ENCODE results near the gene PRXL2A. TPM values are rescaled to one million over a fixed set of nuclear protein-coding genes. Genes with fewer than 3 reads are reported as not detected.
A peak's percentile ranks its signal among the peaks of the same experiment; 100 is the strongest.
"Not testable (repeated sequence)": the region's sequence is repeated elsewhere in the genome, so short reads cannot be mapped to it uniquely, and the experiment has no call there.

Gene PRXL2A
- total RNA-seq = 100 to 1,000 TPM in 1 of 2 donors, 10 to 100 TPM in 1; 97.6 to 108 TPM
- long read RNA-seq, full-length matches to known transcripts = 133 of 156 reads
- long read RNA-seq, partial matches to known transcripts = 11 of 156 reads
- long read RNA-seq, other reads (novel, unspliced or antisense) = 12 of 156 reads

GRCh38 chr10:80408242-80409101 lies at the start of gene PRXL2A:
PRXL2A (plus strand) TSS chr10:80408551; CDS start chr10:80420468, 11,917 bp downstream.
- ATAC-seq (peak; percentile 82), DNase-seq (peak; percentile 88 to 93)
- intact Hi-C loops (cut with DNase I, micrococcal nuclease) = no loop called here

- intact Hi-C loops (cut with DNase I, micrococcal nuclease); DNase-seq; ATAC-seq: not testable (repeated sequence)
Observed at GRCh38 chr10:80358925-80359324, 49.4 kb upstream of the PRXL2A start.

GRCh38 chr10:80359644-80360043 lies 48.7 kb upstream of the PRXL2A start:
- ATAC-seq (no peak), DNase-seq (no peak)
- intact Hi-C loops (cut with DNase I, micrococcal nuclease) = no loop called here

GRCh38 chr10:80365510-80365909 lies 42.8 kb upstream of the PRXL2A start:
- intact Hi-C loops (cut with DNase I, micrococcal nuclease) = no loop called here
- ATAC-seq = no peak
- DNase-seq = no peak

GRCh38 chr10:80371467-80371866 lies 36.9 kb upstream of the PRXL2A start:
- DNase-seq (no peak), ATAC-seq (no peak)
- intact Hi-C loops (cut with DNase I, micrococcal nuclease) = no loop called here

- ATAC-seq (no peak), DNase-seq (no peak)
- intact Hi-C loops (cut with DNase I, micrococcal nuclease) = no loop called here
Observed at GRCh38 chr10:80372675-80373074, 35.7 kb upstream of the PRXL2A start.

- DNase-seq (no peak), ATAC-seq (no peak)
- intact Hi-C loops (cut with DNase I, micrococcal nuclease) = no loop called here
Observed at GRCh38 chr10:80373502-80373901, 34.8 kb upstream of the PRXL2A start.

GRCh38 chr10:80379701-80380100 lies 28.6 kb upstream of the PRXL2A start:
- DNase-seq (no peak), ATAC-seq (no peak)
- intact Hi-C loops (cut with DNase I, micrococcal nuclease) = no loop called here

- intact Hi-C loops (cut with DNase I, micrococcal nuclease) = no loop called here
- DNase-seq (no peak), ATAC-seq (no peak)
Observed at GRCh38 chr10:80380185-80380584, 28.2 kb upstream of the PRXL2A start.

GRCh38 chr10:80382989-80383388 lies 25.4 kb upstream of the PRXL2A start:
- intact Hi-C loops (cut with DNase I, micrococcal nuclease) = no loop called here
- ATAC-seq = peak; percentile 66
- DNase-seq = peak in 1 of 2 donors; percentile 47

- DNase-seq (no peak), ATAC-seq (no peak)
- intact Hi-C loops (cut with DNase I, micrococcal nuclease) = no loop called here
Observed at GRCh38 chr10:80390740-80391139, 17.6 kb upstream of the PRXL2A start.

- DNase-seq = no peak
- no peak for ATAC-seq
- intact Hi-C loops (cut with DNase I, micrococcal nuclease) = no loop called here
Observed at GRCh38 chr10:80392250-80392649, 16.1 kb upstream of the PRXL2A start.

- DNase-seq (no peak), ATAC-seq (no peak)
- intact Hi-C loops (cut with DNase I, micrococcal nuclease) = no loop called here
Observed at GRCh38 chr10:80394358-80394916, 13.9 kb upstream of the PRXL2A start.

- ATAC-seq (no peak), DNase-seq (no peak)
- intact Hi-C loops (cut with DNase I, micrococcal nuclease) = no loop called here
Observed at GRCh38 chr10:80397014-80397413, 11.3 kb upstream of the PRXL2A start.

GRCh38 chr10:80400136-80400804 lies 8.1 kb upstream of the PRXL2A start:
- ATAC-seq = no peak
- intact Hi-C loops (cut with DNase I, micrococcal nuclease) = no loop called here
- no peak for DNase-seq

GRCh38 chr10:80405035-80405434 lies 3.3 kb upstream of the PRXL2A start:
- DNase-seq = no peak
- no peak for ATAC-seq
- intact Hi-C loops (cut with DNase I, micrococcal nuclease) = no loop called here

GRCh38 chr10:80405626-80406025 lies 2.7 kb upstream of the PRXL2A start:
- intact Hi-C loops (cut with DNase I, micrococcal nuclease) = no loop called here
- ATAC-seq (no peak), DNase-seq (no peak)

- ATAC-seq (no peak), DNase-seq (no peak)
- intact Hi-C loops (cut with DNase I, micrococcal nuclease) = no loop called here
Observed at GRCh38 chr10:80406204-80406603, 2.1 kb upstream of the PRXL2A start.

GRCh38 chr10:80407812-80408241 lies 524 bp upstream of the PRXL2A start:
- ATAC-seq (peak; percentile 64), DNase-seq (peak; percentile 53 to 62)
- intact Hi-C loops (cut with DNase I, micrococcal nuclease) = no loop called here

GRCh38 chr10:80409121-80409520 lies 770 bp downstream of the PRXL2A start:
- intact Hi-C loops (cut with DNase I, micrococcal nuclease) = no loop called here
- ATAC-seq (peak; percentile 14), DNase-seq (peak; percentile 34 to 42)
